KMS-11 (cell line): ENCODE measurements around the gene CADPS2.
"Not testable (repeated sequence)": the region's sequence is repeated elsewhere in the genome, so short reads cannot be mapped to it uniquely, and the experiment has no call there.

Experiments
- H2AFZ ChIP-seq: fragments of 200-600 bp; sonication (generic); 2 replicates; pipeline ENCODE4 v1.6.1; 2016; ENCODE audit warnings: antibody characterized with exemption, mixed run types, low read depth
- H3K27ac ChIP-seq: fragments of 200-600 bp; sonication (generic); 2 replicates; pipeline ENCODE4 v1.6.1; 2016; ENCODE audit warnings: mild to moderate bottlenecking, mixed run types
- H3K27me3 ChIP-seq: fragments of 200-600 bp; sonication (generic); 2 replicates; pipeline ENCODE4 v1.6.1; 2017; ENCODE audit warnings: mild to moderate bottlenecking, low read depth, mixed run types, moderate library complexity; ENCODE audit not compliant: insufficient read depth
- H3K36me3 ChIP-seq: fragments of 200-600 bp; sonication (generic); 2 replicates; pipeline ENCODE4 v1.6.1; 2017; ENCODE audit warnings: mild to moderate bottlenecking, mixed run types; ENCODE audit not compliant: insufficient read depth
- H3K4me1 ChIP-seq: fragments of 200-600 bp; sonication (generic); 2 replicates; pipeline ENCODE4 v1.6.1; 2016; ENCODE audit warnings: mild to moderate bottlenecking, low read depth, mixed run types; ENCODE audit not compliant: poor library complexity, severe bottlenecking
- H3K4me2 ChIP-seq: fragments of 200-600 bp; sonication (generic); 2 replicates; pipeline ENCODE4 v1.7.0; 2016; ENCODE audit warnings: mild to moderate bottlenecking, mixed run types
- H3K4me3 ChIP-seq: fragments of 200-600 bp; sonication (generic); IDR thresholded peaks from 2 replicates; pipeline ENCODE4 v1.6.1; 2017; ENCODE audit warnings: low read depth, low read length, mixed read lengths; ENCODE audit not compliant: insufficient read depth
- H3K79me2 ChIP-seq: fragments of 200-600 bp; sonication (generic); 2 replicates; pipeline ENCODE4 v1.6.1; 2016; ENCODE audit warnings: low read depth, mixed run types; ENCODE audit not compliant: insufficient read depth
- H3K9ac ChIP-seq: fragments of 200-600 bp; sonication (generic); 2 replicates; pipeline ENCODE4 v1.6.1; 2016; ENCODE audit warnings: mild to moderate bottlenecking, mixed run types
- H4K20me1 ChIP-seq: fragments of 200-600 bp; sonication (generic); 2 replicates; pipeline ENCODE4 v1.6.1; 2016; ENCODE audit warnings: mild to moderate bottlenecking, mixed run types; ENCODE audit not compliant: insufficient read depth
- TF ChIP-seq, protein P1 (sequence below): fragments of 200-600 bp; sonication (generic); conservative IDR thresholded peaks from 2 replicates; pipeline ENCODE4 v1.6.1; 2017; ENCODE audit warnings: low read depth, mild to moderate bottlenecking, antibody characterized with exemption, low read length, moderate library complexity, mixed read lengths

CADPS2 gene

GRCh38 chr7:122842971-122843370, 43.3 kb downstream of the CADPS2 start:
- no peaks in the 10 kb centered on the region for H3K79me2 ChIP-seq
- H3K36me3 ChIP-seq = no peaks in the 10 kb centered on the region
- TF ChIP-seq, protein P1, sequence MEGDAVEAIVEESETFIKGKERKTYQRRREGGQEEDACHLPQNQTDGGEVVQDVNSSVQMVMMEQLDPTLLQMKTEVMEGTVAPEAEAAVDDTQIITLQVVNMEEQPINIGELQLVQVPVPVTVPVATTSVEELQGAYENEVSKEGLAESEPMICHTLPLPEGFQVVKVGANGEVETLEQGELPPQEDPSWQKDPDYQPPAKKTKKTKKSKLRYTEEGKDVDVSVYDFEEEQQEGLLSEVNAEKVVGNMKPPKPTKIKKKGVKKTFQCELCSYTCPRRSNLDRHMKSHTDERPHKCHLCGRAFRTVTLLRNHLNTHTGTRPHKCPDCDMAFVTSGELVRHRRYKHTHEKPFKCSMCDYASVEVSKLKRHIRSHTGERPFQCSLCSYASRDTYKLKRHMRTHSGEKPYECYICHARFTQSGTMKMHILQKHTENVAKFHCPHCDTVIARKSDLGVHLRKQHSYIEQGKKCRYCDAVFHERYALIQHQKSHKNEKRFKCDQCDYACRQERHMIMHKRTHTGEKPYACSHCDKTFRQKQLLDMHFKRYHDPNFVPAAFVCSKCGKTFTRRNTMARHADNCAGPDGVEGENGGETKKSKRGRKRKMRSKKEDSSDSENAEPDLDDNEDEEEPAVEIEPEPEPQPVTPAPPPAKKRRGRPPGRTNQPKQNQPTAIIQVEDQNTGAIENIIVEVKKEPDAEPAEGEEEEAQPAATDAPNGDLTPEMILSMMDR = no peak
- H3K4me3 ChIP-seq = no peak overlapping the region
- no peak overlapping the region for H2AFZ ChIP-seq
- H3K4me1 ChIP-seq = peaks cover 5% of the 10 kb centered on the region
- no peak overlapping the region for H3K9ac ChIP-seq
- no peaks in the 10 kb centered on the region for H4K20me1 ChIP-seq
- no peak overlapping the region for H3K27ac ChIP-seq
- no peaks in the 10 kb centered on the region for H3K27me3 ChIP-seq
- H3K4me2 ChIP-seq = no peak overlapping the region

GRCh38 chr7:122836286-122836685, 50.0 kb downstream of the CADPS2 start:
- H4K20me1 ChIP-seq, H3K27ac ChIP-seq, H3K4me1 ChIP-seq, H3K79me2 ChIP-seq, H3K4me2 ChIP-seq, H3K9ac ChIP-seq, H3K4me3 ChIP-seq, H2AFZ ChIP-seq, H3K36me3 ChIP-seq, H3K27me3 ChIP-seq: not testable (repeated sequence)

GRCh38 chr7:122834571-122834942, 51.7 kb downstream of the CADPS2 start:
- H3K9ac ChIP-seq, H3K4me1 ChIP-seq, H3K4me3 ChIP-seq, H4K20me1 ChIP-seq, H3K36me3 ChIP-seq, H3K4me2 ChIP-seq, H2AFZ ChIP-seq, H3K27ac ChIP-seq, H3K79me2 ChIP-seq, H3K27me3 ChIP-seq: not testable (repeated sequence)

GRCh38 chr7:122833888-122834570, 52.2 kb downstream of the CADPS2 start:
- no peaks in the 10 kb centered on the region for H4K20me1 ChIP-seq
- TF ChIP-seq, protein P1 = no peak
- H3K79me2 ChIP-seq = no peaks in the 10 kb centered on the region
- H3K4me2 ChIP-seq = no peak overlapping the region
- H3K36me3 ChIP-seq = no peaks in the 10 kb centered on the region
- H3K4me3 ChIP-seq = no peak overlapping the region
- no peaks in the 10 kb centered on the region for H3K4me1 ChIP-seq
- no peak overlapping the region for H2AFZ ChIP-seq
- H3K27me3 ChIP-seq = no peaks in the 10 kb centered on the region
- H3K9ac ChIP-seq = no peak overlapping the region
- H3K27ac ChIP-seq = no peak overlapping the region

DNA sequence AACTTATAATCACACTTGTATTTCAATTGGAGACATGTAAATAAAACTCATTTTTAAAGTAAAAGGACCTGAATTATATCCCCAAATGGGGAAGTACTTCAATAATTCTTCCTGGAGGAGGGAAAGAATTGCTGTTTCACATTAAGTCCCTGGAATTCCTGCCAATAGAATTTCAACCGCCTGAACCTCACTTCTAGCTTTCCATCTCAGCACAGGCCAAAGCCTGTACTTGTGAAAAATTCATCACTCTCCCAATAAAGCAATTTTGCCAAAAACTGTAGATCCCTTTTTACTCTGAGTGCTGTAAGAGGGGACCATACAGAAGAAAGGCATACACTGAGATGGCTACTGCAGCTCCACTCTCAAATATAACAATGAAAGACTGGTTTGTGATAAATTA, 54.8 kb downstream of the CADPS2 start:
- Histone ChIP-seq H3K79me2 (no peaks in the 10 kb centered on the region), H3K4me1 (no peaks in the 10 kb centered on the region), H3K4me2 (no peak overlapping the region), H4K20me1 (no peaks in the 10 kb centered on the region), H3K36me3 (no peaks in the 10 kb centered on the region; the same call in 1 of the 2 replicates), H3K27me3 (no peaks in the 10 kb centered on the region), H3K9ac (no peak overlapping the region), H2AFZ (no peak overlapping the region), H3K27ac (no peak overlapping the region), H3K4me3 (no peak overlapping the region)
- TF ChIP-seq, protein P1 = no peak
